Measurements from ENCODE around the gene CRMP1.

DNA sequence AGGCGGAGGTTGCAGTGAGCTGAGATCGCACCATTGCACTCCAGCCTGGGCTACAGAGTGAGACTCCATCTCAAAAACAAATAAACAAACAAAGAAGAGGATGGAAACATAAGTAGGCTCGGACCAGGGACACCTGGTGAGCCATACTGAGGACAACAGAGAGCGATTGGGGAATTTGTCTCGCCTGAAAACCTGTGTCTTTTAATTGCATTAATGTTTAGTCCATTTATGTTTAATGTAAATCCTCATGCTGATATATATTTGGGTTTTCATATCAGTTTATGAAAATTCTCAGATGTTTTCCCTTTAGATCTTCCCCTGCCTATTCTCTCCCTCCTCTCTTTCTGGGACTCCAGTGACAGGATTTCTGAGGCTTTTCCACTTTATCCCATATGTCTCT is 97.3 kb downstream of the CRMP1 start:
- TF ChIP-seq EZH2 (IDR thresholded peaks at IDR 0.05; ENCODE audit: insufficient read depth, poor library complexity, severe bottlenecking) (no peak), EZH2phosphoT487 (IDR thresholded peaks at IDR 0.05; ENCODE audit: insufficient read depth, low read depth) (no peak)
